ENCODE measurements around the gene HPS1. TPM values are rescaled to one million over a fixed set of nuclear protein-coding genes. Genes with fewer than 3 reads are reported as not detected.

Gene HPS1
- total RNA-seq, 3 donors from 2014 or later (not counting 1 experiment from before 2014, with no cell fraction given) = 92.4 to 103 (median 102) TPM

- H3K9me3 ChIP-seq (ENCODE audit: control insufficient read depth, insufficient read depth, low read length) = no peaks in the 10 kb centered on the region
- peaks cover 77% of the 10 kb centered on the region for H3K36me3 ChIP-seq (ENCODE audit: control insufficient read depth, insufficient read depth, low read length)
- no peaks in the 10 kb centered on the region for H3K27me3 Mint-ChIP-seq (ENCODE audit: low read depth in 2 of 2)
- H3K9me3 Mint-ChIP-seq = peaks cover 0 to 2% of the 10 kb centered on the region in 2 donors
- no peaks in the 10 kb centered on the region for H3K4me1 Mint-ChIP-seq
- no peak overlapping the region for H3K27ac Mint-ChIP-seq
- peaks cover 33% of the 10 kb centered on the region for H3K36me3 Mint-ChIP-seq
- DNase-seq = no peak
- H3K27ac ChIP-seq (ENCODE audit: low read length) = no peak overlapping the region
- no peak overlapping the region for H3K4me3 ChIP-seq (ENCODE audit: low read length)
- ATAC-seq = no peak
- no peaks in the 10 kb centered on the region for H3K27me3 ChIP-seq (ENCODE audit: control insufficient read depth, insufficient read depth, low read length)
- TF ChIP-seq CTCF (IDR thresholded peaks at IDR 0.05) = no peak
- H3K4me1 ChIP-seq (ENCODE audit: control insufficient read depth, insufficient read depth, low read length) = no peaks in the 10 kb centered on the region
- WGBS (ENCODE audit: insufficient coverage) = 97% methylated on average over 22 of the region's 22 CpGs
- no peak overlapping the region for H3K4me3 Mint-ChIP-seq
- intact Hi-C loops (cut with micrococcal nuclease) = no loop called here
These were observed 17.2 kb downstream of the HPS1 start for GRCh38 chr10:98429320-98430072.

GRCh38 chr10:98427011-98427515 lies 19.7 kb downstream of the HPS1 start:
- Mint-ChIP-seq H3K27ac (no peak overlapping the region), H3K4me3 (no peak overlapping the region), H3K4me1 (no peaks in the 10 kb centered on the region), H3K9me3 (no peaks in the 10 kb centered on the region), H3K27me3 (ENCODE audit: low read depth in 2 of 2) (no peaks in the 10 kb centered on the region), H3K36me3 (peaks cover 23% of the 10 kb centered on the region)
- H3K36me3 ChIP-seq (ENCODE audit: control insufficient read depth, insufficient read depth, low read length) = peaks cover 71% of the 10 kb centered on the region
- intact Hi-C loops (cut with micrococcal nuclease) = no loop called here
- no peak for DNase-seq
- no peaks in the 10 kb centered on the region for H3K9me3 ChIP-seq (ENCODE audit: control insufficient read depth, insufficient read depth, low read length)
- WGBS (ENCODE audit: insufficient coverage) = 95% methylated on average over 7 of the region's 7 CpGs
- no peaks in the 10 kb centered on the region for H3K4me1 ChIP-seq (ENCODE audit: control insufficient read depth, insufficient read depth, low read length)
- no peak overlapping the region for H3K27ac ChIP-seq (ENCODE audit: low read length)
- no peak for ATAC-seq
- no peaks in the 10 kb centered on the region for H3K27me3 ChIP-seq (ENCODE audit: control insufficient read depth, insufficient read depth, low read length)
- TF ChIP-seq CTCF (IDR thresholded peaks at IDR 0.05) = no peak
- no peak overlapping the region for H3K4me3 ChIP-seq (ENCODE audit: low read length)

GRCh38 chr10:98425511-98426352 lies 21.0 kb downstream of the HPS1 start:
- ATAC-seq (peak; percentile 56 to 80 (median 69)), DNase-seq (peak in 1 of 2 donors; percentile 69)
- no peaks in the 10 kb centered on the region for H3K9me3 ChIP-seq (ENCODE audit: control insufficient read depth, insufficient read depth, low read length)
- H3K27me3 Mint-ChIP-seq (ENCODE audit: low read depth in 2 of 2) = no peaks in the 10 kb centered on the region
- 92% methylated on average over 21 of the region's 21 CpGs for WGBS (ENCODE audit: insufficient coverage)
- peak overlapping the region in 1 of 2 donors; percentile 47 for H3K27ac Mint-ChIP-seq
- no peaks in the 10 kb centered on the region for H3K9me3 Mint-ChIP-seq
- H3K4me3 Mint-ChIP-seq = no peak overlapping the region
- intact Hi-C loops (cut with micrococcal nuclease) = no loop called here
- no peaks in the 10 kb centered on the region for H3K27me3 ChIP-seq (ENCODE audit: control insufficient read depth, insufficient read depth, low read length)
- H3K4me1 Mint-ChIP-seq = no peaks in the 10 kb centered on the region
- H3K4me3 ChIP-seq (ENCODE audit: low read length) = no peak overlapping the region
- peaks cover 10% of the 10 kb centered on the region for H3K36me3 Mint-ChIP-seq
- H3K4me1 ChIP-seq (ENCODE audit: control insufficient read depth, insufficient read depth, low read length) = no peaks in the 10 kb centered on the region
- peak; percentile 68 for TF ChIP-seq CTCF (IDR thresholded peaks at IDR 0.05)
- H3K27ac ChIP-seq (ENCODE audit: low read length) = no peak overlapping the region
- peaks cover 67% of the 10 kb centered on the region for H3K36me3 ChIP-seq (ENCODE audit: control insufficient read depth, insufficient read depth, low read length)

Measured in natural killer cell (primary cell).